Measurements from ENCODE around the gene MRPL24.

The MRPL24 gene

GRCh38 chr1:156690675-156691036 is 50.2 kb downstream of the MRPL24 start:
- DNase-seq: no peak

GRCh38 chr1:156689953-156690674 is 50.8 kb downstream of the MRPL24 start:
- no peak for DNase-seq

- DNase-seq: peak; percentile 58
Observed at GRCh38 chr1:156689035-156689952, 51.6 kb downstream of the MRPL24 start.
